GM21619 (cell line): ENCODE measurements around the gene DHX30.
"Not testable (repeated sequence)": the region's sequence is repeated elsewhere in the genome, so short reads cannot be mapped to it uniquely, and the experiment has no call there.

Experiments
- ATAC-seq: cut with Tn5 transposase; IDR thresholded peaks from one replicate; pipeline ENCODE4 v1.9.1; 2021; ENCODE audit not compliant: unreplicated experiment

DHX30 gene

GRCh38 chr3:47803480-47804025 is 615 bp downstream of the DHX30 start:
- no peak for ATAC-seq

DNA sequence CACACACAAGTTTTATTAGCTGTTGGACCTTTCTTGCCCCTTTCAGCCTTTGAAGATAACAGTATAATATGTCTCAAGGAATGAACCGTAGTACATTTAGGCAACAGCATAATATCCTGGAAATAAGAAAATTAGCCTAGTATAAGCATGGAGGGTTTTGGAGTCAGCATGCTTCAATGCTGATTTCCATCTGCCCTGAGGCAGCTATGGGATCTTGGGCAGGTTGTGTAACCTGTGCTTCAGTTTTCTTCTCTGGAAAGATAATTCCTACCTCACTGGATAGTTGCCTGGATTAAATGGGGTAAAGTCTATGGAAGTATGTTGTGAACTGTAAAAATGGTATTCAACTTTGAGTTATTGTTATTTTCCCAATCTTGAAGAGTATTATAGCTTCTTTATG is 1.6 kb downstream of the DHX30 start:
- no peak for ATAC-seq

DNA sequence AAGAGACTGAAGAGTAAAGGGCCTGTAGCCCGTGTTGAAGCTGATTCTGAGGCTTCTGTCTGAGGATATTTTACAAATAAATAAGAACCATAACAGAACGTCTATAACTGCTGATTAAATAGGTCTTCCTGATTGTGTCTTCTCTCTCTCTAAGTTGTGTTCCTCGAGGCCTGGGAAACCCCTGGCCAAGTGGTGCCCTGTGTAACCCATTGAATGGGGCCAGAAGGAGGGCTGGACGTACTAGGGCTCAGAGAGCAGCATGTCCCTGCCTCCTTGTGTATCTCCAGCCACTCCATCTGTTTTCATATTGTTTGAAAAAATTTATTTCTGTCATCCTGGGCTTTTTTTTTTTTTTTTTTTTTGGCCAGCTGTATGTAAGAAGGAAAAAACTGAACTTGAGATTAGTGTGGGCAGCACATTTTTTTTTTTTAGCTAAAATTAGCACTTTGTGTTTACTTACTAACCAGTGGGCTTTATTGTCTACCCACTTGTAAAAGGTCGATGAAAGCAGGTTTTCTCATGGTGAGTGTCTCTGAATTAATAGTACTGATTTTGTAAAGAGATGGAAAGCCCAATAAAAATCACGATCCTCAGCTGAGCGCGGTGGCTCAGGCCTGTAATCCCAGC is 10.7 kb downstream of the DHX30 start:
- ATAC-seq, result no peak

GRCh38 chr3:47817609-47818008 is 14.7 kb downstream of the DHX30 start:
- ATAC-seq, result no peak

- peak; percentile 80 for ATAC-seq
Observed at GRCh38 chr3:47824541-47825473, 21.9 kb downstream of the DHX30 start.

DNA sequence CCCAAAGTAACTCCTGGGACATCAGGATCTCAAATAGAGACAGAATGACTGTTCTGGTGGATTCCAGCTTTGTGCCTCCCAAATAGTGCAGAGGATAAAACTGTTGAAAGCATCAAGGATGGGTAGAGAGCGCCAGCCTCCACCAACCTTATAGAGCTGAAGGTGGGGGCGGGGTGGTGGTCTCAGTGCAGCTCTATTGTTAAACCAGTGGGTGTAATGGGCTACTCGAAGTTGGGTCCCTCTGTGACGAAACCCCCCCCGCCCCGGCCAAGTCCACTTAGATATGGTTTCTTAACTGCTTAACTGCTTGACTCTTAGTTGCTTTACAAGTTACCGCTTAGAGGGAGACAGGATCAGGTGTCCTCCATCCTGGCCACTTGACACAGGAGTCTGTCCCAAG is 22.7 kb downstream of the DHX30 start:
- ATAC-seq, result no peak

DNA sequence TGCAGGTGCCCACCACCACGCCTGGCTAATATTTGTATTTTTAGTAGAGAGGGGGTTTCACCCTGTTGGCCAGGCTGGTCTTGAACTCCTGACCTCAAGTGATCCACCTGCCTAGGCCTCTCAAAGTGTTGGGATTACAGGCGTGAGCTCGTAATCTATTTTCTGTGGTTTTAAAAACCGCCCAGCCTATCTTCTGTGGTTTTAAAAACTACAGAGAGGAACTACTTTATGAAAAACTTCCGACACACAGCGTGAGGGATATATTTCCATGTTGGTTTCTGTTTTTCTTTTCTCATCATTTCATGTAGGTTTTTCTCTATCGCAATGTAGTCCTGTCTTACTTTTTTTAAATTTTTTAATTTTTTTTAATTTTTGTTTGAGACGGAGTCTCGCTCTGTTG is 26.5 kb downstream of the DHX30 start:
- ATAC-seq, result not testable (repeated sequence)

- ATAC-seq, result no peak
Observed at GRCh38 chr3:47836986-47837385, 34.0 kb downstream of the DHX30 start.

DNA sequence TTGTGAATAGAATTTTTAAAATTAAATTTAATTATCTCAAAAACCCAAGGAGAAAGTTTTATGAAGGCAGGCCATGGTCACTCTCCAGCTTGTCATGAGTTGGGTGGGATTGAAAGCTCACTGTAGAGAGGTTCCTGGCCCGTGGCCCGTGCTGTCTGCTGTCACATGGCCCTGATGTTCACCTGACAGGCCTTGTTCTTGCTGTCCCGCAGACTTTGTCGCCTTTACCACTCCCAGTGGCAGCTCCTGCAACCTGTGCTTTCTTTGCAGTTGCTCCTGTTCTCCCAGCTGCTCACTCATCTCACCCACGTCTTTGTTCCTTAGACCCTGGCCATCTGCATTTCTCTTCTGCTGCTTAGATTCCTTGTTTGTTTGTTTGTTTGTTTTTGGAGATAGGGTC is 35.6 kb downstream of the DHX30 start:
- ATAC-seq, result no peak

DNA sequence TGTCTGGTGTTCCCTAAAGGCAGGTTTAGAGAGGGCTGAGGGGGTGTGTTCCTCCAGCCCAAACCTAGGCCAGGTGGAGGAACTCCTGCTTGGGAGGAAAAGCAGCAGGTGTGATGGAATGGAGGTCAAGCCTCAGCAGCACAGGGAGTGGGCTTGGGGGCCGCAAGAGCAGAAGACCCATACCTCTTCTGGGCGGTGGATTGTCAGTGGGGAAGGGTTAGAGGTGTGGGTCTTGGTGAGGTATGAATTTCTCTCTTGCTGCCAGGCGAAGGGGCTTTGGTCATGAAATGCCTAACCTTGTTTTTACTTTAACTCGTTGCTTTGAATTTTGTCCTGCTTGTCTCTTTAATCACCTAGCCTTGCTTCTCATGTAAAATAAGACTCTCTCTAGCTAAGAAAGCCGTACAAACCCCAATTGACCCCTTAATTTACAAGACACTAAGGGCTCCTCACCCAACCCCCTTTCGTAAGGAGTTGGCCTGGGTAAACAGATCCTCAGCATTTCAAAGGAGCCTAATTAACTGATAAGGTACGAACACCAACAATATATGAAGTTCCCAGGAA is 38.9 kb downstream of the DHX30 start:
- ATAC-seq, result no peak

GRCh38 chr3:47846186-47846879 is 43.4 kb downstream of the DHX30 start:
- ATAC-seq, result no peak

GRCh38 chr3:47846880-47847248 is 43.9 kb downstream of the DHX30 start:
- ATAC-seq, result no peak

- ATAC-seq, result no peak
Observed at GRCh38 chr3:47847260-47847659, 44.3 kb downstream of the DHX30 start.

GRCh38 chr3:47847801-47848518 is 45.0 kb downstream of the DHX30 start:
- no peak for ATAC-seq

- ATAC-seq, result no peak
Observed at GRCh38 chr3:47848599-47849117, 45.7 kb downstream of the DHX30 start.

GRCh38 chr3:47849186-47849698 is 46.3 kb downstream of the DHX30 start:
- no peak for ATAC-seq

DNA sequence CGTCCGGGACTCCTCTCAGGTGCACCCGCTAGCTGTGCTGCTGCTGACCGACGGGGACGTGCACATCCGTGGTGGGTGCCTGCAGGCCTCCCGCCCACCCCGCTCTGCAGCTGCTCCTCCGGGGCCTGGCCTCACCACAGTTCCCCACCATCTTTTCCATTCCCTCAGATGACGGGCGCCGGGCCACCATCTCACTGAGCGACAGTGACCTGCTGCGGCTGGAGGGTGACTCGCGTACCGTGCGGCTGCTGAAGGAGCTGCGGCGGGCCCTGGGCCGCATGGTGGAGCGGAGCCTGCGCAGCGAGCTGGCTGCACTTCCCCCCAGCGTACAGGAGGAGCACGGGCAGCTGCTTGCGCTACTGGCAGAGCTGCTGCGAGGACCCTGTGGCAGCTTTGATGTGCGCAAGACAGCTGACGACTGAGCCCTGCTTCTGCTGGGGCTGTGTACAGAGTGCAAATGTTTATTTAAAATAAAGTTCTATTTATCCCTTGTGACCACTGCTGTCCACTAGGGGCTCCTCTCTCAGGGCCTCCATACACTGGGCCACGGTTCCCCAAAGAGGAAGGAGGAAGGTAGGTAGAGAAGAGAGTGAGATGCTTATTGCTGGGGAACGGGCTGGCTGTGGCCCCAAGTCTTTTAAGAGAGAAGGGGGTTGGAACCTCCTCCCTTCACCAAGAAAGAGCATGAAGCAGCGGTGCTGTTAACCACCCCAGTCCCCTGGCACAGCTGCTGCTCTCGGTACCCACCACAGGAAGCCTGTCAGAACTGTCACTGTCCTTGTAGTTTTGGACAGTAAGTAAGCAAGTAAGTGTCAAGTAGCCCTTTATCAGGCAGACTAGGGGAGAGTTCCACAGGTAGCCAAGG is 47.0 kb downstream of the DHX30 start:
- ATAC-seq, result no peak

DNA sequence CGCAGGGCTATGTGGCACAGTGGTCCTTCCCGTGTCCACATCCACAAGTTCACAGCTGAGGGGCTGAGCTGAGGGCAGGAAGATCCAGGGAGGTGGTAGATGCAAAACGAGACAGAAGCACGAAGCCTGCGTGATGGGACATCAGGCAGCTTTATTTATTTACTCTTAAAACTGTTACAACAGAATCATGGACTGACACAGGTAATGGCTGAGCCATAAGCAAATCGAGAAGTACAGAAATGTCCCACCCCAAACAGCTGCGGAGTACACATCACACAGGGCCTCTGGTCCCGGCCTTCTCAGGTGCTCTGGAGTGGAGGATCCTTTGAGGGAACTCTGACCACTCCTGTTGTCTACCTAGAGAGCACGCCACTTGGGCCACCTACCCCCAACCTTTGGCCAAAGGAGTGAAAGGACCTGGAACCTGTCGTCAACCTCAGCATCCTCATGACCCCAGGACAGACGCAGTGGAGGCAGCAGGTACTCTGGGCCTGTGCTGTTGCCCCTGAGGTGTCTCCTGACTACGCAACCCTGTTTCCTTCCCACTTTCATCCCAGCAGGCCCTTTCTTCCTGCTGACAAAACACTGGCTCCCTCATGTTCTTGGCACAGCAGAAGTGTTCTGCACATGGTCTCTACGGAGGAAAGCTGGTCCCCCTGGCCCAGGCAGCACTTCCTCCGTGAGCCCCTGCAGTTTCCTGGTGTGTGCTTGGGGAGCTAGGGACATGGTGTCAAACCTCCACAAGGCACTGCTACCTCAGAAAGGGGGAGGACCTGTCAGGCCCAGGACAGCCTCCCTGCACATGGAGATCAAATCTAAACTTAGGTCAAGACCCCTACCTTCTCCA is 47.8 kb downstream of the DHX30 start:
- no peak for ATAC-seq
